ENCODE data around the gene SIAH3.

DNA sequence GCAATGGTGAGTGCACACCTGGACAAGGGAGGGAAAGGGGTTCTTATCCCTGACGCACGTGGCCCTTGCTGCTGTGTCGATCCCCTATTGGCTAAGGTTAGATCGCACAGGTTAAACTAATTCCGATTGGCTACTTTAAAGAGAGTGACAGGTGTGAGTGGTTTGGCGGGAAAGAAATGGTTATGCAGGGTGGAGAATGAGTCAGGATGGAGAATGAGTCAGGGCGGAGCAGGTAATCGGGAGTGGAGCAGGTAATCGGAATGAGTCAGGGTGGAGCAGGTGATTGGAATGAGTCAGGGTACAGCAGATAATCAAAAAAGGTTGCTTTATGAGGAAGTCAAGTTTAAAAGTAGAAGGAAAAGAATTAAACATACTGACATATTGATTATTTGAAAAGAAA is 24.4 kb upstream of the SIAH3 start:
- TF ChIP-seq EZH2phosphoT487 (IDR thresholded peaks at IDR 0.05; ENCODE audit: unreplicated experiment) (no peak), EZH2 (IDR thresholded peaks at IDR 0.05; ENCODE audit: low read depth, unreplicated experiment) (no peak), JUNB (IDR thresholded peaks at IDR 0.05; ENCODE audit: unreplicated experiment) (no peak), POLR2AphosphoS5 (IDR thresholded peaks at IDR 0.05; ENCODE audit: low read depth) (no peak), REST (IDR thresholded peaks at IDR 0.05; ENCODE audit: unreplicated experiment) (no peak), ZNF114 (CRISPR knock-in tag; IDR thresholded peaks at IDR 0.05) (no peak), CREB1 (CRISPR knock-in tag; IDR thresholded peaks at IDR 0.05; ENCODE audit: low read depth) (no peak), ETS1 (IDR thresholded peaks at IDR 0.05) (no peak)
- TF ChIP-seq, protein P1, sequence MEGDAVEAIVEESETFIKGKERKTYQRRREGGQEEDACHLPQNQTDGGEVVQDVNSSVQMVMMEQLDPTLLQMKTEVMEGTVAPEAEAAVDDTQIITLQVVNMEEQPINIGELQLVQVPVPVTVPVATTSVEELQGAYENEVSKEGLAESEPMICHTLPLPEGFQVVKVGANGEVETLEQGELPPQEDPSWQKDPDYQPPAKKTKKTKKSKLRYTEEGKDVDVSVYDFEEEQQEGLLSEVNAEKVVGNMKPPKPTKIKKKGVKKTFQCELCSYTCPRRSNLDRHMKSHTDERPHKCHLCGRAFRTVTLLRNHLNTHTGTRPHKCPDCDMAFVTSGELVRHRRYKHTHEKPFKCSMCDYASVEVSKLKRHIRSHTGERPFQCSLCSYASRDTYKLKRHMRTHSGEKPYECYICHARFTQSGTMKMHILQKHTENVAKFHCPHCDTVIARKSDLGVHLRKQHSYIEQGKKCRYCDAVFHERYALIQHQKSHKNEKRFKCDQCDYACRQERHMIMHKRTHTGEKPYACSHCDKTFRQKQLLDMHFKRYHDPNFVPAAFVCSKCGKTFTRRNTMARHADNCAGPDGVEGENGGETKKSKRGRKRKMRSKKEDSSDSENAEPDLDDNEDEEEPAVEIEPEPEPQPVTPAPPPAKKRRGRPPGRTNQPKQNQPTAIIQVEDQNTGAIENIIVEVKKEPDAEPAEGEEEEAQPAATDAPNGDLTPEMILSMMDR (conservative IDR thresholded peaks at IDR 0.05; ENCODE audit: low read depth in 2 of 2) = no peak

Measured in GM23338 (cell line).